K562 (cell line): ENCODE measurements around the gene COX4I2. TPM values are rescaled to one million over a fixed set of nuclear protein-coding genes. Genes with fewer than 3 reads are reported as not detected.
A peak's percentile ranks its signal among the peaks of the same experiment; 100 is the strongest.

ENCODE experiments used
- ATF3 ChIP-seq, 2 experiments: fragments of 450-650 bp in 1 of 2; sonication (generic) in 1 of 2; formaldehyde crosslinking in 1 of 2; IDR thresholded peaks in 1 of 2; conservative IDR thresholded peaks in 1 of 2; 2 replicates each; pipeline versions ENCODE4 v1.6.1 to v1.8.1; 2016 to 2023; ENCODE audit warnings: mild to moderate bottlenecking in 2 of 2, moderate library complexity in 2 of 2, inconsistent platforms in 1 of 2, missing genetic modification reagents in 1 of 2
- ATF6 ChIP-seq: sonication (generic); formaldehyde crosslinking; IDR thresholded peaks from 2 replicates; pipeline ENCODE4 v1.4.0; 2020; ENCODE audit warnings: mild to moderate bottlenecking, missing genetic modification reagents
- BRD9 ChIP-seq: fragments of 450-650 bp; IDR thresholded peaks from 2 replicates; pipeline ENCODE4 v1.6.1; 2018; ENCODE audit warnings: low read depth; ENCODE audit not compliant: partially characterized antibody
- ELF2 ChIP-seq: fragments of 250-450 bp; sonication (Bioruptor Pico); IDR thresholded peaks from 2 replicates; pipeline ENCODE4 v1.5.0; 2021; ENCODE audit warnings: mild to moderate bottlenecking
- ETV6 ChIP-seq, 3 experiments: fragments of 150-350 bp in 1 of 3; sonication (generic) in 1 of 3; formaldehyde crosslinking in 1 of 3; IDR thresholded peaks; 2 replicates each; pipeline versions ENCODE4 v1.6.1 to v1.8.0; 2014 to 2022; ENCODE audit warnings: borderline replicate concordance in 2 of 3, low read depth in 2 of 3, antibody characterized with exemption in 1 of 3, low read length in 1 of 3, mild to moderate bottlenecking in 1 of 3, missing genetic modification reagents in 1 of 3
- EZH2 ChIP-seq: IDR thresholded peaks from 2 replicates; pipeline ENCODE4 v1.6.1; 2012; ENCODE audit warnings: low read depth, mild to moderate bottlenecking, inconsistent platforms, low read length, borderline replicate concordance
- ID3 ChIP-seq, 2 experiments: fragments of 250-450 bp in 1 of 2; fragments of 450-650 bp in 1 of 2; sonication (Bioruptor Pico) in 1 of 2; IDR thresholded peaks; 2 replicates each; pipeline versions ENCODE4 v1.6.1 to v1.8.0; 2016 to 2021; ENCODE audit warnings: mild to moderate bottlenecking in 2 of 2, moderate library complexity in 2 of 2, missing compliant biosample characterization in 1 of 2, missing genetic modification characterization in 1 of 2
- IRF2 ChIP-seq: sonication (generic); formaldehyde crosslinking; IDR thresholded peaks from 2 replicates; pipeline ENCODE4 v1.8.1; 2022; ENCODE audit warnings: mild to moderate bottlenecking, missing genetic modification reagents
- NCOR1 ChIP-seq: fragments of 450-650 bp; IDR thresholded peaks from 2 replicates; pipeline ENCODE4 v1.6.1; 2016; ENCODE audit warnings: mild to moderate bottlenecking, moderate library complexity
- NFE2L1 ChIP-seq: fragments of 450-650 bp; IDR thresholded peaks from 2 replicates; pipeline ENCODE4 v1.6.1; 2016; ENCODE audit warnings: missing genetic modification characterization, low read depth, mild to moderate bottlenecking, missing compliant biosample characterization, moderate library complexity, borderline replicate concordance
- NR3C1 ChIP-seq: sonication (generic); formaldehyde crosslinking; IDR thresholded peaks from 2 replicates; pipeline ENCODE4 v1.8.1; 2022; ENCODE audit warnings: missing genetic modification reagents
- RBM14 ChIP-seq: fragments of 200-400 bp; formaldehyde crosslinking; IDR thresholded peaks from 2 replicates; pipeline ENCODE4 v1.6.1; 2018; ENCODE audit warnings: low read depth, mild to moderate bottlenecking, low read length, moderate library complexity, borderline replicate concordance; ENCODE audit not compliant: insufficient read depth
- RFX7 ChIP-seq: fragments of 250-450 bp; sonication (Bioruptor Pico); IDR thresholded peaks from 2 replicates; pipeline ENCODE4 v1.5.1; 2021; ENCODE audit warnings: mild to moderate bottlenecking
- SAFB ChIP-seq: fragments of 200-400 bp; formaldehyde crosslinking; IDR thresholded peaks from 2 replicates; pipeline ENCODE4 v1.6.1; 2017; ENCODE audit warnings: low read depth, low read length, borderline replicate concordance
- SIN3A ChIP-seq, 2 experiments: fragments of 150-350 bp in 1 of 2; IDR thresholded peaks; 2 replicates each; pipeline ENCODE4 v1.6.1; 2011 to 2016; ENCODE audit warnings: borderline replicate concordance in 2 of 2, low read depth in 2 of 2, low read length in 2 of 2, mild to moderate bottlenecking in 2 of 2, moderate library complexity in 2 of 2; ENCODE audit not compliant: control insufficient read depth in 1 of 2
- SMAD3 ChIP-seq: fragments of 450-650 bp; formaldehyde crosslinking; conservative IDR thresholded peaks from 2 replicates; pipeline ENCODE4 v1.4.0; 2020; ENCODE audit warnings: mild to moderate bottlenecking
- SP1 ChIP-seq: sonication (generic); formaldehyde crosslinking; IDR thresholded peaks from 2 replicates; pipeline ENCODE4 v1.8.1; 2022; ENCODE audit warnings: mild to moderate bottlenecking, missing genetic modification reagents
- ZBTB26 ChIP-seq: fragments of 450-650 bp; formaldehyde crosslinking; IDR thresholded peaks from 2 replicates; pipeline ENCODE4 v1.4.0; 2022; ENCODE audit warnings: missing genetic modification characterization
- ZFP30 ChIP-seq: fragments of 250-450 bp; sonication (Bioruptor Pico); IDR thresholded peaks from 2 replicates; pipeline ENCODE4 v1.8.0; 2022; ENCODE audit warnings: moderate library complexity, mild to moderate bottlenecking, inconsistent platforms, borderline replicate concordance
- ZNF79 ChIP-seq: fragments of 250-450 bp; sonication (Bioruptor Pico); IDR thresholded peaks from 2 replicates; pipeline ENCODE4 v1.4.0; 2020; ENCODE audit warnings: low read depth, mild to moderate bottlenecking, moderate library complexity
- polyA plus RNA-seq, 8 experiments: library from polyadenylated mRNA; depleted of rRNA in 4 of 8; stranded (reverse) in 5 of 8; unstranded in 3 of 8; fragments of >200 nt; fragmentation: Nextera tagmentation in 2 of 8; fragmentation: Illumina TruSeq in 1 of 8; extraction: Ambion mirVana in 2 of 8; extraction: Trizol in 1 of 8; gene quantifications; 2 replicates each; pipeline versions ENCODE4 v1.2.1 to v1.2.3, GENCODE V29; 2011 to 2014; ENCODE audit warnings: inconsistent platforms in 1 of 8, missing spikeins in 1 of 8
- total RNA-seq, 7 experiments: library from RNA; depleted of rRNA in 6 of 7; stranded (reverse); fragments of >200 nt in 6 of 7; fragmentation: Illumina TruSeq in 2 of 7; extraction: Trizol in 2 of 7; gene quantifications; 2 replicates each; pipeline versions ENCODE4 v1.2.1 to v1.2.3, GENCODE V29; 2011 to 2021; ENCODE audit warnings: low replicate concordance in 1 of 7

Gene COX4I2
- total and polyA plus RNA-seq, 9 of the 15 experiments (the other 6 are each of a cell fraction or from before 2014, with no cell fraction given): not detected

GRCh38 chr20:31603822-31604566 lies 33.7 kb upstream of the COX4I2 start (continued):
- TF ChIP-seq SMAD3 (no peak), NR3C1 (CRISPR knock-in tag) (no peak), NFE2L1 (no peak), BRD9 (no peak), ZNF79 (CRISPR knock-in tag) (no peak), RBM14 (no peak), ELF2 (CRISPR knock-in tag) (no peak), ID3 (CRISPR knock-in tag; IDR thresholded peaks at IDR 0.05) (no peak), ID3 (tag; IDR thresholded peaks at IDR 0.05) (no peak), ATF6 (CRISPR knock-in tag) (no peak), ATF3 (IDR thresholded peaks at IDR 0.05) (peak; percentile 99), ATF3 (CRISPR knock-in tag; conservative IDR thresholded peaks at IDR 0.05) (peak; percentile 63), SIN3A (IDR thresholded peaks at IDR 0.05; ENCODE audit: borderline replicate concordance in 2 of 2, control insufficient read depth in 1 of 2, low read depth in 2 of 2, low read length in 2 of 2) (peak; percentile 54 to 77; a peak in 3 of 4 replicates), SAFB (no peak), SP1 (CRISPR knock-in tag) (peak; percentile 55), NCOR1 (peak; percentile 69), RFX7 (CRISPR knock-in tag) (no peak), IRF2 (no peak), EZH2 (no peak), ZBTB26 (CRISPR knock-in tag) (no peak), ZFP30 (CRISPR knock-in tag) (no peak), ETV6 (IDR thresholded peaks at IDR 0.05; ENCODE audit: borderline replicate concordance in 1 of 2, low read depth in 2 of 2, low read length in 1 of 2) (no peak), ETV6 (CRISPR knock-in tag; IDR thresholded peaks at IDR 0.05; ENCODE audit: borderline replicate concordance) (no peak)
